GM12878 (cell line): ENCODE results near the gene SAMD4A. TPM values are rescaled to one million over a fixed set of nuclear protein-coding genes. Genes with fewer than 3 reads are reported as not detected.

ENCODE experiments used
- ATAC-seq: fragments of 200-7000 bp; cut with Tn5 transposase; 3 replicates; pipeline ENCODE4 v1.9.1; 2020; ENCODE audit warnings: mild to moderate bottlenecking, moderate library complexity
- BruUV-seq: library from RNA; stranded (reverse); fragments of 400-500 nt; replicated peaks from 2 replicates; lab custom pipeline; 2021; lab: Mats Ljungman, UMichigan
- CTCF ChIA-PET: fragments of 300-600 bp; sonication (Branson Sonifier 250); formaldehyde crosslinking; extraction: SDS; loops from one replicate; lab custom pipeline; 2021; ENCODE audit warnings: inconsistent platforms; lab: Yijun Ruan, JAX
- POLR2A ChIA-PET: fragments of 350-600 bp; formaldehyde crosslinking; extraction: SDS; loops from one replicate; lab custom pipeline; 2021; ENCODE audit warnings: inconsistent platforms; lab: Charles Lee
- RAD21 ChIA-PET: fragments of 300-600 bp; sonication (Branson Sonifier 250); formaldehyde crosslinking; loops from one replicate; lab custom pipeline; 2023; ENCODE audit warnings: antibody characterized with exemption; ENCODE audit not compliant: unreplicated experiment; lab: Charles Lee
- SMC1A ChIA-PET: fragments of 300-600 bp; sonication (Branson Sonifier 250); formaldehyde crosslinking; loops from one replicate; lab custom pipeline; 2023; ENCODE audit not compliant: unreplicated experiment, uncharacterized antibody; lab: Charles Lee
- DNase-seq: peaks from one replicate; pipeline ENCODE4 v3.0.0-alpha.2; 2011; ENCODE audit warnings: low read depth, low spot score
- FAIRE-seq: peaks from 3 replicates; lab custom pipeline; 2011; peaks lifted over from hg19 to GRCh38; lab: Jason Lieb, UNC
- H2AFZ ChIP-seq: 2 replicates; pipeline ENCODE4 v1.6.0; 2011; ENCODE audit warnings: low read depth, low read length, control low read depth; ENCODE audit not compliant: control insufficient read depth
- H3K27ac ChIP-seq: 2 replicates; pipeline ENCODE4 v1.5.1; 2011; ENCODE audit warnings: control low read depth; ENCODE audit not compliant: control insufficient read depth, insufficient read depth
- H3K27me3 ChIP-seq, 2 experiments: replicated peaks in 1 of 2; 2 replicates each; pipeline versions ENCODE4 v1.6.0 to v1.6.1; 2011; ENCODE audit warnings: low read length in 1 of 2; ENCODE audit not compliant: control insufficient read depth in 2 of 2, insufficient read depth in 2 of 2
- H3K36me3 ChIP-seq, 2 experiments: 2 replicates each; pipeline ENCODE4 v1.5.1; 2011; ENCODE audit warnings: low read length in 1 of 2; ENCODE audit not compliant: control insufficient read depth in 2 of 2, insufficient read depth in 2 of 2
- H3K4me1 ChIP-seq: 2 replicates; pipeline ENCODE4 v1.6.1; 2011; ENCODE audit warnings: mild to moderate bottlenecking, low read length, moderate library complexity, mixed read lengths; ENCODE audit not compliant: control insufficient read depth, insufficient read depth
- H3K4me2 ChIP-seq: 2 replicates; pipeline ENCODE4 v1.6.0; 2011; ENCODE audit warnings: control low read depth; ENCODE audit not compliant: control insufficient read depth, insufficient read depth
- H3K4me3 ChIP-seq: fragments of 200-600 bp; sonication (generic); 2 replicates; pipeline ENCODE4 v1.5.1; 2016
- H3K79me2 ChIP-seq: 2 replicates; pipeline ENCODE4 v1.6.0; 2011; ENCODE audit warnings: low read length; ENCODE audit not compliant: control insufficient read depth, insufficient read depth
- H3K9ac ChIP-seq: 2 replicates; pipeline ENCODE4 v1.8.0; 2011; ENCODE audit warnings: low read length, control low read depth, mixed read lengths; ENCODE audit not compliant: control insufficient read depth, insufficient read depth
- H3K9me3 ChIP-seq: replicated peaks from 3 replicates; pipeline ENCODE4 v1.5.1; 2011; ENCODE audit warnings: mild to moderate bottlenecking, low read length; ENCODE audit not compliant: control insufficient read depth, insufficient read depth
- H4K20me1 ChIP-seq: 2 replicates; pipeline ENCODE4 v1.6.0; 2011; ENCODE audit not compliant: control insufficient read depth, insufficient read depth
- BMI1 ChIP-seq: fragments of 450-650 bp; IDR thresholded peaks from 2 replicates; pipeline ENCODE4 v1.6.1; 2016; ENCODE audit warnings: mild to moderate bottlenecking, moderate library complexity, borderline replicate concordance
- CBX3 ChIP-seq: fragments of 200-600 bp; sonication (generic); IDR thresholded peaks from 2 replicates; pipeline ENCODE4 v1.6.1; 2016; ENCODE audit warnings: low read depth, borderline replicate concordance
- ELK1 ChIP-seq: IDR thresholded peaks from 2 replicates; pipeline ENCODE4 v1.6.1; 2012; ENCODE audit warnings: low read depth, low read length, improper control_type of control experiment
- GABPA ChIP-seq: IDR thresholded peaks from 2 replicates; pipeline ENCODE4 v1.6.1; 2014; ENCODE audit warnings: antibody characterized with exemption, low read depth, mild to moderate bottlenecking, inconsistent platforms
- IRF4 ChIP-seq: IDR thresholded peaks from 2 replicates; pipeline ENCODE4 v1.6.1; 2011; ENCODE audit warnings: low read depth, low read length
- NFYB ChIP-seq: IDR thresholded peaks from 2 replicates; pipeline ENCODE4 v1.6.1; 2011; ENCODE audit warnings: low read depth, mild to moderate bottlenecking, low read length, improper control_type of control experiment, moderate library complexity; ENCODE audit not compliant: insufficient read depth
- NR2C1 ChIP-seq: fragments of 450-650 bp; IDR thresholded peaks from 2 replicates; pipeline ENCODE4 v1.6.1; 2017; ENCODE audit warnings: antibody characterized with exemption, mild to moderate bottlenecking, moderate library complexity
- NR2F1 ChIP-seq: fragments of 450-650 bp; conservative IDR thresholded peaks from 2 replicates; pipeline ENCODE4 v1.6.1; 2017; ENCODE audit warnings: mild to moderate bottlenecking
- PML ChIP-seq: IDR thresholded peaks from 2 replicates; pipeline ENCODE4 v1.6.1; 2012; ENCODE audit warnings: low read length, inconsistent platforms
- POU2F2 ChIP-seq: IDR thresholded peaks from 3 replicates; pipeline ENCODE4 v1.6.1; 2011; ENCODE audit warnings: low read depth, mild to moderate bottlenecking, low read length, borderline replicate concordance
- RB1 ChIP-seq: fragments of 450-650 bp; formaldehyde crosslinking; IDR thresholded peaks from 2 replicates; pipeline ENCODE4 v1.6.1; 2017; ENCODE audit warnings: mild to moderate bottlenecking, borderline replicate concordance
- RCOR1 ChIP-seq: conservative IDR thresholded peaks from 2 replicates; pipeline ENCODE4 v1.6.1; 2012; ENCODE audit warnings: low read depth, low read length, improper control_type of control experiment
- RFX5 ChIP-seq: IDR thresholded peaks from 2 replicates; pipeline ENCODE4 v1.6.1; 2011; ENCODE audit warnings: low read depth, low read length, improper control_type of control experiment
- SRF ChIP-seq, 2 experiments: IDR thresholded peaks; 2 replicates each; pipeline ENCODE4 v1.6.1; 2011; ENCODE audit warnings: low read depth in 2 of 2, low read length in 2 of 2, mild to moderate bottlenecking in 1 of 2, moderate library complexity in 1 of 2
- WRNIP1 ChIP-seq: IDR thresholded peaks from 2 replicates; pipeline ENCODE4 v1.6.1; 2011; ENCODE audit warnings: low read depth, low read length, improper control_type of control experiment, borderline replicate concordance
- YBX1 ChIP-seq: fragments of 450-650 bp; IDR thresholded peaks from 2 replicates; pipeline ENCODE4 v1.6.1; 2016; ENCODE audit warnings: antibody characterized with exemption
- ZNF274 ChIP-seq: IDR thresholded peaks from one replicate; pipeline ENCODE4 v1.8.0; 2011; ENCODE audit not compliant: insufficient read length, insufficient read depth
- ZNF384 ChIP-seq: IDR thresholded peaks from 2 replicates; pipeline ENCODE4 v1.6.1; 2012; ENCODE audit warnings: low read depth, mild to moderate bottlenecking, low read length, improper control_type of control experiment, borderline replicate concordance
- ZSCAN29 ChIP-seq: fragments of 450-650 bp; IDR thresholded peaks from 2 replicates; pipeline ENCODE4 v1.6.1; 2017; ENCODE audit warnings: mild to moderate bottlenecking, moderate library complexity
- WGBS: methylation state at CpG from one replicate; pipeline ENCODE4 v1.1.6; 2016; ENCODE audit warnings: low lambda C conversion rate; ENCODE audit not compliant: insufficient replicate concordance, insufficient coverage; ENCODE audit errors: missing lambda C conversion rate; 5-methylcytosine and 5-hydroxymethylcytosine counted together
- in situ Hi-C: fragments of 300-500 bp; cut with MboI; formaldehyde crosslinking; loops from 9 replicates; pipeline ENCODE4 v1.14.3; 2018; ENCODE audit warnings: mixed read lengths
- intact Hi-C: fragments of 100-400 bp; cut with micrococcal nuclease; formaldehyde crosslinking; loops from one replicate; pipeline ENCODE4 v1.14.2; 2022; ENCODE audit not compliant: unreplicated experiment
- polyA plus RNA-seq, 11 experiments: library from polyadenylated mRNA; depleted of rRNA in 4 of 11; unstranded in 6 of 11; stranded (reverse) in 5 of 11; fragments of >200 nt; fragmentation: Nextera tagmentation in 4 of 11; fragmentation: Illumina TruSeq in 1 of 11; extraction: Ambion mirVana in 4 of 11; extraction: Trizol in 1 of 11; gene quantifications; 1 replicate in 1 of 11; 2 replicates in 10 of 11; pipeline versions ENCODE4 v1.2.1 to v1.2.3, GENCODE V29; 2011 to 2016; ENCODE audit warnings: inconsistent platforms in 2 of 11, missing spikeins in 2 of 11, low read depth in 1 of 11
- total RNA-seq, 4 experiments: library from RNA; depleted of rRNA in 3 of 4; stranded (reverse); fragments of >200 nt in 3 of 4; fragmentation: Illumina TruSeq in 1 of 4; extraction: Trizol in 1 of 4; gene quantifications; 2 replicates each; pipeline versions ENCODE4 v1.2.1 to v1.2.3, GENCODE V29; 2013 to 2021

SAMD4A gene
- total and polyA plus RNA-seq, 10 of the 15 experiments (the other 5 are each of a cell fraction or from before 2014, with no cell fraction given): 0.05 to 0.56 (median 0.31) TPM

GRCh38 chr14:54789166-54789565 lies 222.2 kb downstream of the SAMD4A start:
- intact Hi-C loops (no loop called here), in situ Hi-C loops (no loop called here)
- ChIA-PET CTCF (interaction anchor here (1.0 kb wide), 1 partner anchor 16 kb away, joined by 3 read pairs; no protein-coding TSS in a partner anchor), POLR2A (no interaction called here), RAD21 (no interaction called here), SMC1A (no interaction called here)
- TF ChIP-seq POU2F2 (no peak), ZSCAN29 (no peak), ZNF384 (no peak), NR2C1 (no peak), NFYB (no peak), ELK1 (no peak), RB1 (no peak), WRNIP1 (no peak), RCOR1 (no peak), ZNF274 (no peak), CBX3 (no peak), BMI1 (no peak), PML (no peak), YBX1 (no peak), GABPA (no peak), RFX5 (no peak), NR2F1 (no peak), IRF4 (no peak), SRF (IDR thresholded peaks at IDR 0.05; ENCODE audit: low read depth in 2 of 2, low read length in 2 of 2) (no peak)
- H3K4me2 ChIP-seq: no peak overlapping the region
- 92% methylated on average over 5 of the region's 5 CpGs for WGBS
- DNase-seq (no peak), ATAC-seq (no peak), FAIRE-seq (no peak)
- no peaks in the 10 kb centered on the region for H3K79me2 ChIP-seq
- no peak overlapping the region for H3K4me3 ChIP-seq
- no peaks in the 10 kb centered on the region for H4K20me1 ChIP-seq
- no peak overlapping the region for H2AFZ ChIP-seq
- no peaks in the 10 kb centered on the region for H3K36me3 ChIP-seq
- H3K27me3 ChIP-seq: no peaks in the 10 kb centered on the region
- H3K9ac ChIP-seq: no peak overlapping the region
- no TSS peak for BruUV-seq
- no peaks in the 10 kb centered on the region for H3K4me1 ChIP-seq
- H3K9me3 ChIP-seq: no peaks in the 10 kb centered on the region
- H3K27ac ChIP-seq: no peak overlapping the region
